ENCODE results near the gene SEMA3E. TPM values are rescaled to one million over a fixed set of nuclear protein-coding genes. Genes with fewer than 3 reads are reported as not detected.
A peak's percentile ranks its signal among the peaks of the same experiment; 100 is the strongest.
"Not testable (repeated sequence)": the region's sequence is repeated elsewhere in the genome, so short reads cannot be mapped to it uniquely, and the experiment has no call there.

SEMA3E gene
- total RNA-seq, 1 donor from 2014 or later = 3.1 TPM

DNA sequence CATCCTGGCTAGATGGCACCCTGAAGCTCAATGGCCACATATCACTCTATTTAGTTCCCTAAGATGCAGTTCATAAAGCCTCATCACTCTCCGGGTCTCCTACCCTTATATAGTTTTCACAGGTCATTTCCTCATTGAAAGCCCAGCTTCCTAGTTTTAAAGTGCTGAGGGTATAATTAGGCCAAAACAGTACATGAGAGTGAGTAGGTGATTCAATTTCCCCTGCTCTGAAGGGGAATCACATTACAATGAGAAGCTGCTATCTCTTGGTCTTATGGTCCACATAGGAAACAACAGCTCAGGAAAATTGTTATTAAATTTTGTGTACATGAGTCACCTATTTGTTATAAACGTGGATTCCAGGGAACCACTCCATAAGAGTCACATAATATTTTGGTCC, 162.0 kb downstream of the SEMA3E start:
- DNase-seq (ENCODE audit: low spot score) = no peak

DNA sequence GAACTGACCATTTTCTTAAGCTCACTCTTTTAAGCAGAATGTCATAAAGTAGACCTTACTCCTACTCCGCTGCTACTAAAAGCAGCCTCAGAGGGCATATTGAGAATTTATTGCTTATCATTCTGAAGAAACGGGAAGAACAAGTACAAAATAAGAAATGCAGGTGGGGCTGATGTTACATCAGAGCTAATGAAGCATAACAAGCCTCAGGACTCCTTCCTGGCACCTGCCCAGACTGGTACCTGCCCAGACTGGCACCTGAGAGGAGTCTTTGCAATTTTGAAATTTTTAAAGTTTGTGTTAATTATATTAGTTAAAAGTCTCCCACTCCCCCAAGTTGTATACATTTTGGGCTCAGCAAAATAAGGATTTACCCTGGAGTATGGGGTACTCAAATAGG, 162.4 kb downstream of the SEMA3E start:
- peak; percentile 48 for DNase-seq (ENCODE audit: low spot score)

GRCh38 chr7:83484826-83485225, 164.1 kb downstream of the SEMA3E start:
- DNase-seq (ENCODE audit: low spot score) = no peak

GRCh38 chr7:83484266-83484665, 164.7 kb downstream of the SEMA3E start:
- no peak for DNase-seq (ENCODE audit: low spot score)

- no peak for DNase-seq (ENCODE audit: low spot score)
These were observed 170.3 kb downstream of the SEMA3E start for GRCh38 chr7:83478616-83479015.

DNA sequence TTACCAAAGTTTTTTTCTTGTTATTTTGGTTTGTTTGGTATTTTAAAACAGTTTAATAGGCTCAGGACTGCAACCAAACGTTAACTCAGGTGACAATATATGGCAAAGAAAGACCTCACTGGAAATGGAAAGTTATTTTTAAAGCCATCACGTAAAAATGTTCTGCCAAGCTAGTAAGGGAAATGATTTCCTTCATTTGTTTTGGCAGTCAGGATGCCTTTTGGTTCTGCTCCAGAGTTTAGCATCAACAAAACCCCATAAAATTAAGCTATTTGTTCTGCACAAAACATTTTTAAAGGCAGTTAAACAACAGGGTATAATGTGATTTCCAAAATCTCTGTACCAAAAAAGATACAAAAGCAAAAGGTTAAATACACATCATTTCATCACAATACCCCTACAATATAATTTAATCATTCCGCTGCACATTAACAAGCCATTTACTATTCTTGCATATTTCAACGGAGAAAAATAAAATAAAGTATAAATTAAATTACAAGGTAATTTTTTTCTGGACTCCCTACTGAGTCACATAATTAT, 172.4 kb downstream of the SEMA3E start:
- DNase-seq (ENCODE audit: low spot score) = no peak

- no peak for DNase-seq (ENCODE audit: low spot score)
These were observed 173.5 kb downstream of the SEMA3E start for GRCh38 chr7:83475420-83475819.

- DNase-seq (ENCODE audit: low spot score) = no peak
These were observed 176.6 kb downstream of the SEMA3E start for GRCh38 chr7:83472376-83472775.

DNA sequence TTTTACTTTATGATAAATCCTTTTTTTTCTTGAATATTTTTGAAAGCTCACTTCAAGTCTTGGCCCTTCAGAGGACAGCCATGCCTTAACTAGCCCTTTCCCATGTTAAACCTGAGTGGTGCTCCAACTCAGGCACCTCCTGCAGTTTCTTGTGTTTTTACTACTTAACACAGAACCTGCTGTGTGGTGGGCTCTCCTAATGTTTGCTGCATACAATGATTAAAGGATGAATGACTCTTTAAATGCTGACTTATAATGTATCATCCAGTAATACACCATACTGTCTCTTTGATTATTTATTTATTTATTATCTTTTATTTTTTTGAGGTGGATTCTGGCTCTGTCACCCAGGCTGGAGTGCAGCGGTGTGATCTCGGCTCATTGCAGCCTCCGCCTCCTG, 179.4 kb downstream of the SEMA3E start:
- DNase-seq (ENCODE audit: low spot score) = no peak

GRCh38 chr7:83469076-83469475, 179.9 kb downstream of the SEMA3E start:
- no peak for DNase-seq (ENCODE audit: low spot score)

DNA sequence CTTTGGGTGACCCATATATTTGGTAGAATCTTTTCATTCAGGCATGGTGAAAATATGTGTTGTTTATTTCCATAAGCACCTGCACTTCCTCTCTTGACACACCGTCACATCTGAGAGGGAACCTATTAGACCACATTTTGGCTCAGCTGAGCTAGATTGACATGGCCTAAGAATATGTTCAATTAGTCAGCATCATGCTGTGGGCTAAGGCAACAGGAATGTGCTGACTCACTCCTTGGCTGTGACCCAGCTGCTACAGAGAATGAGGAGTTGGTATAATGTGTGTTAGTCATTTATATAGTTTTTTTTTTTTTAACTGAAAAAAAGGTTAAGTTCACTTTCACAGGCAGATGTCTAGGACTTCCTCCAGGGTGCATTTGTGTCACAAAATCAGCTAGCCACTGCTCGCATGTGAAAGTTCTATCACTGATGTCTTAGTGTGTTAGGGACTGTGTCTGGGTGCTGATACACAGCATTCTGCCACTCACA, 180.6 kb downstream of the SEMA3E start:
- DNase-seq (ENCODE audit: low spot score) = peak; percentile 81

GRCh38 chr7:83467493-83467892, 181.4 kb downstream of the SEMA3E start:
- no peak for DNase-seq (ENCODE audit: low spot score)

DNA sequence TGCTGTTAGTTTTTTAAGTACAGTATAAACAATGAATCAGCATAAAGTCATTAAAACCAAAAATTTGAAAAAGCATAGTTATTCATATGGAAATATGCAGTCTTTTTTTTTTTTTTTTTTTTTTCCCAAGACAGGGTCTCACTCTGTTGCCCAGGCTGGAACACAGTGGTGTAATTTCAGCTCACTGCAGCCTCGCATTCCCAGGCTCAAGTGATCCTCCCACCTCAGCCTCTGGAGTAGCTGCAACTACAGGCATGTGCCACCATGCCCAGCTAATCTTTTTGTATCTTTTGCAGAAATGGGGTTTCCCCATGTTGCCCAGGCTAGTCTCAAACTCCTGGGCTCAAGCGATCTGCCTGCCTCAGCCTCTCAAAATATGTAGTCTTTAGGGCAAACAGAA, 182.0 kb downstream of the SEMA3E start:
- no peak for DNase-seq (ENCODE audit: low spot score)

DNA sequence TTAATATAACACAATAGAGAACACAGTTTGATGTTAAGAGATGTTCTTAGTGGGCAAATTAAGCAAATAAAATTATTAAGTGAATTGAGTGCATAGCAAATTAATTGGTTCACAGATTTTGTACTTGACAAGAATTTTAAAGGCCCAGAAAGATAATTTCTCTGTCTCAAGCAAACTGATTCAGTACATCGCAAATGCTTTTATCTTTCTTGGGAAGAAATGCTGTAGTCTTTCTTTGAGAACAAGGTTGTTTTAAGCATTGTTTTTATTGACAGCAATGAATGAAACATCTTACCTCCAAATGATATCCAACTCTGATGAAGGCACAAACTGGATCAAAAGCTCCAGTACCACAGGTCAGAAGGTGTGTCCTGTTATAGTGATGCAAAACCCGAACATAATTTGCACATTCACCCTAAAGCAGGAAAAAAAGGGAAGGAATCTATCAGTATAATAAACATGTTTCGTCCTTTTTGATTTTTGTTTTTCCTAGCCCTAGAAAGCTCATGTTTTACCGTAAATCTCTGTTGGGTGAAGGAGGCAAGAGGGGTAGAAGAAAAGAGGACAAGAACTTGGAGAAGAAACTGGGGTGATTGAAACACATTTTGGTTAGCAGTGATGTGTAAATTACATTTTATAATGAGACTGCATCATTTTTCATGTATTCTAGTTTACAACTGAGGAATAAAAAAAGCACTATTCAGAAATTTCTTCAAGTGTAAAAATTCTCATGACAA, 182.6 kb downstream of the SEMA3E start:
- no peak for DNase-seq (ENCODE audit: low spot score)

DNA sequence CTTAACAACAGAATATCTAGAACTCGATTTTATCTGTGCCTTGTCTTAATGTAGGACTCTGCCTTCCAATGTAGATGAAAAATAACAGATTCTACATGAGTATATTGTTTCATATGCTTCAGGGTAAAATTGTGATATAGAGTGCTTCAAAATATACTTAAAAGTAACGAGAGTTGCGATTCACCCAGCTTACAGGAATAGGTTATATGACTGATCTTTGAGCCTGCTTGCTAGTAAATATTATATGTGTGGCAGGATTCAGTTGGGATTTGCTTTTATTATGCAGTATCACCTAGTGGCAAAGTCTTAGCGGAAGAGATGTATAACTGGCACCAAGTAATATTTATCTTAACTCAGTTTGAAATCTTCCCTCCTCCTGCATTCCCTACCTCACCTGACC, 183.3 kb downstream of the SEMA3E start:
- DNase-seq (ENCODE audit: low spot score) = no peak

- DNase-seq (ENCODE audit: low spot score) = not testable (repeated sequence)
These were observed 187.1 kb downstream of the SEMA3E start for GRCh38 chr7:83461820-83462219.

DNA sequence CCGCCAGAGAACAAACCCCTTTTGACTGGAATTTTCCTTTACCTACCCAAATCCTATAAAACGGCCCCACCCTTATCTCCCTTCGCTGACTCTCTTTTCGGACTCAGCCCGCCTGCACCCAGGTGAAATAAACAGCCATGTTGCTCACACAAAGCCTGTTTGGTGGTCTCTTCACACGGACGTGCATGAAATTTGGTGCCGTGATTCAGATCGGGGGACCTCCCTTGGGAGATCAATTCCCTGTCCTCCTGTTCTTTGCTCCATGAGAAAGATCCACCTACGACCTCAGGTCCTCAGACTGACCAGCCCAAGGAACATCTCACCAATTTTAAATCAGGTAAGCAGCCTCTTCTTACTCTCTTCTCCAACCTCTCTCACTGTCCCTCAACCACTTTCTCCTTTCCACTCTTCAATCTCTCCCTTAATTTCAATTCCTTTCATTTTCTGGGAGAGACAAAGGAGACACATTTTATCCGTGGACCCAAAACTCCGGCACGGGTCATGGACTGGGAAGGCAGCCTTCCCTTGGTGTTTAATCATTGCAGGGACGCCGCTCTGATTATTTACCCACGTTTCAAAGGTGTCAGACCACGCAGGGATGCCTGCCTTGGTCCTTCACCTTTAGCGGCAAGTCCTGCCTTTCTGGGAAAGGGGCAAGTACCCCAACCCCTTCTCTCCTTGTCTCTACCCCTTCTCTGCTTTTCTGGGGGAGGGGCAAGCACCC, 188.8 kb downstream of the SEMA3E start:
- not testable (repeated sequence) for DNase-seq (ENCODE audit: low spot score)

- DNase-seq (ENCODE audit: low spot score) = not testable (repeated sequence)
These were observed 189.6 kb downstream of the SEMA3E start for GRCh38 chr7:83459101-83459929.

GRCh38 chr7:83457022-83457892, 191.7 kb downstream of the SEMA3E start:
- DNase-seq (ENCODE audit: low spot score) = no peak

GRCh38 chr7:83456413-83456812, 192.5 kb downstream of the SEMA3E start:
- no peak for DNase-seq (ENCODE audit: low spot score)

DNA sequence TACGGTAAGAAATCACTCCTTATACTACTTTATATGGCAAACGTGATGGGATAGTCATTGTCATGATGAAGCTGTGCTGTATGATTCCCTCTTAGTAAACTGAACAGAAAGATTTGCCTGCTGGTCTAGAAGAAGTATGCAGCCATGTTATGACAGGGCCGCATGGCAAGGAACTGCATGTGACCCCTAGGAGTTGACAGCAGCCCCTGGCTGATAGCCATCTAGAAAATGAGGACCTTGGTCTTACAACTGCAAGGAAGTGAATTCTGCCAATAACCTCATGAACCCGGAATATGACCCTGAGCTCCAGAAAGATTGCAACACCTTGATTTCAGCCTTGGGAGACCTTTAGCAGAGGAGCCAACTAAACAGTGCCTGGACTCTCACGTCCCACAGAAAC, 193.3 kb downstream of the SEMA3E start:
- no peak for DNase-seq (ENCODE audit: low spot score)
